HG03439 (cell line): ENCODE measurements around the gene ALDH6A1.
A peak's percentile ranks its signal among the peaks of the same experiment; 100 is the strongest.

Experiments
- ATAC-seq: cut with Tn5 transposase; IDR thresholded peaks from one replicate; pipeline ENCODE4 v1.9.1; 2021; ENCODE audit warnings: mild to moderate bottlenecking, moderate library complexity; ENCODE audit not compliant: unreplicated experiment

Gene ALDH6A1

DNA sequence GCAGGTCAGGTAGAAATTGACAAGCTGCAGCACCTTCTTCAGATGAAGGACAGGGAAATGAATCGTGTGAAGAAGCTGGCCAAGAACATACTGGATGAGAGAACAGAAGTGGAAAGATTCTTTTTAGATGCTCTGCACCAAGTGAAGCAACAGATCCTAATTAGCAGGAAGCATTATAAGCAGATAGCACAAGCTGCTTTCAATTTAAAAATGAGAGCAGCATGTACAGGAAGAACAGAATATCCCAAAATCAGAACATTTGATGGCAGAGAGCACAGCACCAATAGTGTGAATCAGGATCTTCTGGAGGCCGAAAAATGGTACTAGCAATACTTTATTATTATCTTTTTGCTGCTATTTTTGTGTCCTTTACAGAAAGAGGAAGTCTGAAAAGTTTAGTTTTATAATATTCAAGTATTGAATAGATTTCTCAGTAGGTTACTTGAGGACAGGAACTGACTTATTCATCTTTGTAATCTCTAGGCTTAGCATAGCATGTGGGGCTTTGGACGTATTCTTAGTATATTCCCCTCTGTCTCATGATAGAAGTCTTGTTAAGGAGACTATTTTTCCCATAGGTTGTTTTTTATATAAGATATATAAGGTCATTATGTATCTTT is 34.3 kb downstream of the ALDH6A1 start:
- no peak for ATAC-seq

DNA sequence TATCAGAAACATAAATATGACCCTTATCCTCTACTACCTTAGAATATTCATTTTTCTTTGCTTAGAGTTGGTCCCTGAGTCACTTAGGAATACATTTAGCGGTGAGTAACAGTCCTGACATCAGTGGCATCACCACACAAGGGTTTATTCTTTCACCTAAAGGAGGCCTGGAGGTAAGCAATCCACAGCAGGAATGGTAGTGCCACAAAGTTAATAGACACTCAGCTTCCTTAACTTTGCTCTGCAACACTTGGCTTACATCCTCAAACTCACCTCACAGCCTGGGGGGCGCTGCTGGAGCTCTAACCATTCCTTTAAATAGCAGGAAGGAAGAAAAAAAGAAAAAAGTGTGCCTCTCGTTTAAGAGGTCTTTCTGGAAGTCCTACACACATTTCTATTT is 36.0 kb downstream of the ALDH6A1 start:
- no peak for ATAC-seq

DNA sequence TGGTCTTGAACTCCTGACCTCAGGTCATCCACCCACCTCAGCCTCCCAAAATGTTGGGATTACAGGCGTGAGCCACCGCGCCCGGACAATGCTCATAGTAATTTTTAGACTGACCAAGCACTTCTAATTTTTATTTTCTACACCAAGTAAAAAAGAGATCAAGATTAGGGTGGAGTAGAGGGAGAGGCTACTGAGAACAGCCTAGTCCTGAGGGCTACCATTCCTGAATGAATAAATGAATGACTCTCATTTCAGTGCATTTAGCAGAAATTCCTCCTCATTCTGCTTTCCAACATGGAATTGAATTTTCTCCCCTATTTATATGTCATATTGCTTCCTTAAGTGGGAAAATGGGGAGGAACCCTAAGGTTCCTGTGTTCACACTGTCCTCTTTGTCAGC is 38.7 kb downstream of the ALDH6A1 start:
- ATAC-seq, result no peak

GRCh38 chr14:74042296-74042695 is 42.0 kb downstream of the ALDH6A1 start:
- no peak for ATAC-seq

GRCh38 chr14:74038020-74038859 is 46.0 kb downstream of the ALDH6A1 start:
- ATAC-seq, result no peak

DNA sequence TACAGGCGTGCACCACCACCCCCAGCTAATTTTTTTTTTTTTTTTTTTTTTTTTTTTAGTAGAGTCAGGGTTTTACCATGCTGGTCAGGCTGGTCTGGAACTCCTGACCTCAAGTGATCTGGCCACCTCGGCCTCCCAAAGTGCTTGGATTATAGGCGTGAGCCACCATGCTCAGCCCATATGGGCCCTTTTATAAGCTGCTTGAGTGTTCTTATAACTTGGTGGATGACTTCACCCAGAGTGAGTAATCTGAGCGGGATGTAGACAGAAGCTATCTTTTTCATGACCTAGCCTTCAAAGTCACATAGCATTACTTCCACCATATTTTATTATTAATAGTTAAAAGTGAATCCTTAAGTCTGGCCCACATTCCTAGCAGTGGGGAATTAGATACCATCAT is 48.7 kb downstream of the ALDH6A1 start:
- no peak for ATAC-seq

GRCh38 chr14:74034572-74034971 is 49.7 kb downstream of the ALDH6A1 start:
- ATAC-seq, result no peak

DNA sequence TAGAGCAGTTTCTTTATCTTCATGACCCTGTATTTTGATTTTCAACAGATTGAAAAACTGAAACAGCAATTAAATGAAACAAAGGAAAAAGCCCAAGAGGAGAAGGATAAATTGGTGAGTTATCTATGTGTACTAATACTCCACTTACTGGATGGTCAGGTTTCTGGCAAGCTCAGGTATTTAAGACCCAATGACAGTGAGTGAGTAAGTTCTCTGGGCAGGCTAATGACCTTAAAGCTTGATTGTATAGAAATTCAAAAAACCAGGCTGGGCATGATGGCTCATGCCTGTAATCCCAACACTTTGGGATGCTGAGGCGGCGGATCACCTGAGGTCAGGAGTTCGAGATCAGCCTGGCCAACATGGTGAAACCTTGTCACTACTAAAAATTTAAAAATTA is 55.1 kb downstream of the ALDH6A1 start:
- ATAC-seq, result no peak

GRCh38 chr14:74022346-74022745 is 61.9 kb downstream of the ALDH6A1 start:
- ATAC-seq, result no peak

DNA sequence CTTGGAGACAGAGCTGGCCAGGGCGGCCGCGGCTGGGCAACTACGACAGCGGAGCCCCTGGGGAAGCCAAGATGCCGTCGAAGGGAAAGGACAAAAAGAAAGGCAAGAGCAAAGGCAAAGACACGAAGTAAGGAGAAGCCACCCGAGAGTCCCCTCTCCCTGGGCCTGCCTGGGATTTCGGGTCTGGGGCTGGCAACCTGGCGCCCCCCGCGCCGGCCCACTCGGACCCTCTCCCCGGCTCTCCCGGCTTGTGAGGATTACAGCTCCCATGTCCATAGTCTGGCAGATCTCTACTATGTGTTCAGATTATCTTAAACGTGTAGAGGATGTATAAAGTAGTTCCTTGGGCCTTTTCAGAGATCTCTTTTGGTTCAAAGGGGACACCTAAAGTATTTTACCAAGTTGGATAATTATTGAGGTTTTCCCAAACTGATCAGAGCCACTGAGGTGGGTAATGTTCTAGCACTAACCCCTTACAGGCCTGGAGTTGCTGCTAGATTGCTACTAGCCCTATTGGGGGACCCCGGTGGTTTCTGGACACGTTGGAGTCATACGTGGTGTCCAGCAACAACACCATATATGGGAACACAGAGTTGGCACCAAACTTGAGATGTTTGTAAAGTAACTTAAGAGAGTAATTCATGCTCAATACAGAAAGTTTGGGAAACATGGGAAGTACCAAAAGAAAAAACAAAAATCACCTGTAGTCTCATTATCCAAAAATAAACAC is 64.7 kb downstream of the ALDH6A1 start:
- ATAC-seq, result no peak

DNA sequence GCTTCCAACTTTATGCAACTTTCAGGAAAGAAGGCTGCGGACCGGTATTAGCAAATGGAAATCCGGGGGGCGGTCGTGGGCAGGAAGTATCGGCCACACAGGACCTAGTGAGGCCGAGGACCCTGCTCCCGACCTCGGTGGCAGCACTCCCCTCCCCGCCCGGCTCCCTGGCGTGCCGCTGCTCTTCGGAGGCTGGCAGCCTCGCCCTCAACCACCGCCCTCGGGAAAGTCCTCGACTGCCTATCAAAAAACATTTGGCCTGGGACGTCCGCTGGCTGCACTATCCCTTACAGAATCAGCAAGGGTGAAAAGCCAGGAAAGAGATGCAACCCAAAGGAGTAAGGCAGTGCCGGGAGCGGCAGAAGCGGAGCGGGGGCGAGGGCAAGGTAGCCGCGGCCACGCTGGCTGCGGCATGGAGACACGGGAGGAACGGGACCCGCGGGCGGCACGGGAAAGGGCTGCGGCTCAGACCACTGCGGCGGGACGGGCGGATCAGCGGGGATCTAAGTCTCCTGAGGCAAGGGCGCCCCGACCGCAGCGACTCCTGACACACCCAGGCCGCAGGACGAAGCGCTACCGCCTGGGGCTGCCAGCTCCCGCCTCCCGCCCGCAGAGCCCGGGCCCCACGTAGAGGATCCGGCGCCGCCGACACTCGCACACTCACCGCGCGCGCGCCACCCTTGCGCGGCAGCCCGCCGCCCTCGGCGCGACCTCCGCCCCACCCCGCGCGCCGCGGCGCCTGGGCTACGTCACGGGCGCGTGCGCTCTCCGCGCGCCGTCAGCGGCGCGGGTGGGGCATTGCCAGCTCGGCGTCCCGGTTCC is 65.5 kb downstream of the ALDH6A1 start, which contains the start of the genes BBOF1 and ENTPD5:
TSS of gene BBOF1 (plus strand) at position 764 of the 822 bp plus-strand sequence. CDS start 130 bp downstream, outside the sequence.
TSS of gene ENTPD5 (minus strand) at position 703 of the 822 bp plus-strand sequence. CDS start 31,186 bp downstream, outside the sequence.
- ATAC-seq, result peak; percentile 90

GRCh38 chr14:74018174-74018585 is 66.1 kb downstream of the ALDH6A1 start:
- no peak for ATAC-seq

GRCh38 chr14:74015963-74016362 is 68.3 kb downstream of the ALDH6A1 start:
- no peak for ATAC-seq

- ATAC-seq, result no peak
These were observed 69.1 kb downstream of the ALDH6A1 start for GRCh38 chr14:74015176-74015575.

DNA sequence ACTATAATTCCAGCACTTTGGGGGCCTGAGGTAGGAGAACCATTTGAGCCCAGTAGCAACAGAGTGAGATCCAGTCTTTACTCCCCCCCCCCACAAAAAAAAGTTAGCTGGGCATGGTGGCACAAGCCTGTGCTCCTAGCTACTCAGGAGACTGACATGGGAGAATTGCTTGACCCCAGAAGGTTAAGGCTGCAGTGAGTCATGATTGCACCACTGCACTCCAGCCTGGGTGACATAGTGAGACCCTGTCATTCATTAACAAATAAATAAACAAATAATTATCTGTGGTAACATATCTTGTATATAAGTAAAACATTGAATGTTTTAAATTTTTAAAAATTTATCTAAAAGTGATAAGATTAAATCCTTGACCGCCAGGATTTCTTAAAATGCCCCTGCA is 70.0 kb downstream of the ALDH6A1 start:
- no peak for ATAC-seq

- no peak for ATAC-seq
These were observed 75.3 kb downstream of the ALDH6A1 start for GRCh38 chr14:74008843-74009499.
